Thymus (tissue), 11 donors: Measurements from ENCODE around the gene EBF3. TPM values are rescaled to one million over a fixed set of nuclear protein-coding genes. Genes with fewer than 3 reads are reported as not detected.

ENCODE experiments used
- DNase-seq, 9 donors: peaks; one replicate each; pipeline ENCODE4 v3.0.0-alpha.2; 2013; ENCODE audit warnings: low spot score in 9 of 9, low read depth in 6 of 9, missing footprints in 1 of 9
- H3K27ac ChIP-seq, 2 donors: one replicate each; pipeline ENCODE4 v1.5.1; 2013; ENCODE audit warnings: control low read depth in 1 of 2, low read depth in 1 of 2, low read length in 1 of 2, mild to moderate bottlenecking in 1 of 2, moderate library complexity in 1 of 2
- H3K27me3 ChIP-seq, 2 donors: one replicate each; pipeline ENCODE4 v1.5.1; 2013; ENCODE audit warnings: low read length in 1 of 2; ENCODE audit not compliant: control insufficient read depth in 2 of 2, insufficient read depth in 1 of 2
- H3K36me3 ChIP-seq, 2 donors: one replicate each; pipeline ENCODE4 v1.5.1; 2013; ENCODE audit warnings: low read length in 1 of 2, mild to moderate bottlenecking in 1 of 2, moderate library complexity in 1 of 2; ENCODE audit not compliant: control insufficient read depth in 2 of 2, insufficient read depth in 2 of 2
- H3K4me1 ChIP-seq, 2 donors: one replicate each; pipeline ENCODE4 v1.5.1; 2013; ENCODE audit warnings: low read length in 2 of 2; ENCODE audit not compliant: control insufficient read depth in 2 of 2, insufficient read depth in 2 of 2
- H3K4me3 ChIP-seq, 2 donors: one replicate each; pipeline ENCODE4 v1.5.1; 2013; ENCODE audit warnings: low read length in 2 of 2, control low read depth in 1 of 2, mild to moderate bottlenecking in 1 of 2
- H3K9me3 ChIP-seq, 2 donors: one replicate each; pipeline ENCODE4 v1.5.1; 2013; ENCODE audit warnings: low read length in 1 of 2, mild to moderate bottlenecking in 1 of 2; ENCODE audit not compliant: control insufficient read depth in 2 of 2, insufficient read depth in 1 of 2
- WGBS: extraction: QIAGEN DNeasy Blood & Tissue Kit; methylation state at CpG from one replicate; pipeline ENCODE4 v1.1.7; 2013; 5-methylcytosine and 5-hydroxymethylcytosine counted together
- polyA plus RNA-seq: library from polyadenylated mRNA; stranded (reverse); fragments of 200-250 nt; gene quantifications from one replicate; pipeline ENCODE4 v1.2.3, GENCODE V29; 2013
- total RNA-seq: library from RNA; stranded (reverse); fragments of 120-200 nt; gene quantifications from one replicate; pipeline ENCODE4 v1.2.4, GENCODE V29; 2013
- donor health status: healthy.

Gene EBF3
- total and polyA plus RNA-seq, 2 donors: 1.5 to 1.9 TPM

GRCh38 chr10:129816656-129817045 lies 147.4 kb downstream of the EBF3 start:
- no peak for DNase-seq
- H3K4me1 ChIP-seq: no peaks in the 10 kb centered on the region
- 93% methylated on average over 8 of the region's 8 CpGs for WGBS
- peaks cover 2 to 5% of the 10 kb centered on the region in 2 donors for H3K9me3 ChIP-seq
- no peak overlapping the region for H3K4me3 ChIP-seq
- no peaks in the 10 kb centered on the region for H3K27me3 ChIP-seq
- no peak overlapping the region for H3K27ac ChIP-seq
- H3K36me3 ChIP-seq: no peaks in the 10 kb centered on the region

- WGBS: 94% methylated on average over 17 of the region's 17 CpGs
- no peak for DNase-seq
- H3K27ac ChIP-seq: no peak overlapping the region
- H3K9me3 ChIP-seq: peaks cover 2 to 5% of the 10 kb centered on the region in 2 donors
- H3K27me3 ChIP-seq: no peaks in the 10 kb centered on the region
- no peaks in the 10 kb centered on the region for H3K36me3 ChIP-seq
- H3K4me1 ChIP-seq: no peaks in the 10 kb centered on the region
- H3K4me3 ChIP-seq: no peak overlapping the region
Observed at GRCh38 chr10:129815898-129816655, 148.0 kb downstream of the EBF3 start.

- no peaks in the 10 kb centered on the region for H3K36me3 ChIP-seq
- no peaks in the 10 kb centered on the region for H3K4me1 ChIP-seq
- H3K4me3 ChIP-seq: no peak overlapping the region
- H3K27me3 ChIP-seq: no peaks in the 10 kb centered on the region
- H3K9me3 ChIP-seq: peaks cover 2 to 5% of the 10 kb centered on the region in 2 donors
- WGBS: 55% methylated on average over 12 of the region's 12 CpGs
- no peak for DNase-seq
- H3K27ac ChIP-seq: no peak overlapping the region
Observed at GRCh38 chr10:129814681-129815646, 149.1 kb downstream of the EBF3 start.

GRCh38 chr10:129812398-129812797 lies 151.7 kb downstream of the EBF3 start:
- peaks cover 0 to 2% of the 10 kb centered on the region in 2 donors for H3K9me3 ChIP-seq
- H3K4me3 ChIP-seq: no peak overlapping the region
- H3K4me1 ChIP-seq: no peaks in the 10 kb centered on the region
- no peak for DNase-seq
- H3K36me3 ChIP-seq: no peaks in the 10 kb centered on the region
- H3K27me3 ChIP-seq: no peaks in the 10 kb centered on the region
- H3K27ac ChIP-seq: no peak overlapping the region
- 96% methylated on average over 7 of the region's 7 CpGs for WGBS

- DNase-seq: no peak
- Histone ChIP-seq H3K4me3 (no peak overlapping the region), H3K9me3 (no peaks in the 10 kb centered on the region), H3K27ac (no peak overlapping the region), H3K27me3 (no peaks in the 10 kb centered on the region), H3K4me1 (no peaks in the 10 kb centered on the region), H3K36me3 (no peaks in the 10 kb centered on the region)
- 91% methylated on average over 9 of the region's 9 CpGs for WGBS
Observed at GRCh38 chr10:129811208-129811607, 152.9 kb downstream of the EBF3 start.

GRCh38 chr10:129809841-129810240 lies 154.2 kb downstream of the EBF3 start:
- H3K27me3 ChIP-seq: no peaks in the 10 kb centered on the region
- no peak for DNase-seq
- H3K27ac ChIP-seq: no peak overlapping the region
- 95% methylated on average over 13 of the region's 13 CpGs for WGBS
- H3K4me1 ChIP-seq: no peaks in the 10 kb centered on the region
- no peaks in the 10 kb centered on the region for H3K36me3 ChIP-seq
- peaks cover 0 to 6% of the 10 kb centered on the region in 2 donors for H3K9me3 ChIP-seq
- no peak overlapping the region for H3K4me3 ChIP-seq

- WGBS: 95% methylated on average over 9 of the region's 9 CpGs
- no peaks in the 10 kb centered on the region for H3K36me3 ChIP-seq
- DNase-seq: no peak
- peaks cover 0 to 6% of the 10 kb centered on the region in 2 donors for H3K9me3 ChIP-seq
- H3K4me3 ChIP-seq: no peak overlapping the region
- no peaks in the 10 kb centered on the region for H3K4me1 ChIP-seq
- H3K27ac ChIP-seq: no peak overlapping the region
- H3K27me3 ChIP-seq: no peaks in the 10 kb centered on the region
Observed at GRCh38 chr10:129809431-129809830, 154.6 kb downstream of the EBF3 start.

GRCh38 chr10:129808092-129808983 lies 155.7 kb downstream of the EBF3 start:
- Histone ChIP-seq H3K27ac (no peak overlapping the region), H3K4me1 (no peaks in the 10 kb centered on the region), H3K27me3 (no peaks in the 10 kb centered on the region), H3K9me3 (peaks cover 0 to 6% of the 10 kb centered on the region in 2 donors), H3K36me3 (no peaks in the 10 kb centered on the region), H3K4me3 (no peak overlapping the region)
- WGBS: 92% methylated on average over 26 of the region's 26 CpGs
- no peak for DNase-seq
